ENCODE results near the gene HMGCS2.
A peak's percentile ranks its signal among the peaks of the same experiment; 100 is the strongest.

Gene HMGCS2

GRCh38 chr1:119752592-119752991 lies 16.1 kb downstream of the HMGCS2 start:
- no peak for DNase-seq

DNA sequence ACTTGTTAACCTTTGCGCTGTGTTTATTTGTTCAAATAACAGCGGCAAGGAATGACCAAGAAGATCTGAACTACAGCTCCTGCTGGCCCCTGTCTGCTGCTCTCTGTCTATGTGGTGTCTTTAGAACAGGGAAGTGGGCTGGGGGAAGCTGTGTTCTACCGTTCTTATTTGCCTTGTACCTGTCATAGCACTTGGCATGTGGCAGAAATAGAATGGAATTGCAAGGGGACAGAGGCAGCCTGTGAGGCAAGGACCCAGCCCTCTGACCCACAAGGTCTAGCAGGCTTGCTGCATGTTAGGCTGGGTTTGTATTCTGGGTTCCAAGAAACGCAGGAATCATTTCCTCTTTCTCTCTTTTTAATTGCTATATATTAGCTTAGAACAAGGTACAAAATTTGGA lies 20.7 kb downstream of the HMGCS2 start:
- no peak for DNase-seq

- no peak for DNase-seq
These were observed 21.3 kb downstream of the HMGCS2 start for GRCh38 chr1:119747451-119747850.

DNA sequence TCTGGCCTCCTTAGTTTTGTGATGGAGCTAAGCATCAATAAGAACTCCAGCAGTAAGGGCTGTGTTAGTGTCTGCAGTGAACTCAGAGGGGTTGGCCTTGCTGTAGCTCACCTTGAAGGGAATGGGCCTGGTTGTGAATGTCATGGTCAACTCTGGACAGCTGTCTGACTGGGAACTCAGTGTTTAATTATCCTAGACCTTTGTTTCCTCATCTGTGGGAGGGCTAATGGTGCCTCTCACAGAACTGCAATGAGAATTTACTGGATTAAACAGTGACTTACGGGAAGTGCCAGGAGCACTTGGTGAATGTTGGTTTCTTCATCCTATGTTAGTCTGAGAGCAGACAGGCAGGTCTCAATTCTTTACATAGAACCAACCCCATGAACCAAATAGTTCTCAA lies 23.7 kb downstream of the HMGCS2 start:
- DNase-seq = no peak

- DNase-seq = no peak
These were observed 24.1 kb downstream of the HMGCS2 start for GRCh38 chr1:119744598-119744942.

DNA sequence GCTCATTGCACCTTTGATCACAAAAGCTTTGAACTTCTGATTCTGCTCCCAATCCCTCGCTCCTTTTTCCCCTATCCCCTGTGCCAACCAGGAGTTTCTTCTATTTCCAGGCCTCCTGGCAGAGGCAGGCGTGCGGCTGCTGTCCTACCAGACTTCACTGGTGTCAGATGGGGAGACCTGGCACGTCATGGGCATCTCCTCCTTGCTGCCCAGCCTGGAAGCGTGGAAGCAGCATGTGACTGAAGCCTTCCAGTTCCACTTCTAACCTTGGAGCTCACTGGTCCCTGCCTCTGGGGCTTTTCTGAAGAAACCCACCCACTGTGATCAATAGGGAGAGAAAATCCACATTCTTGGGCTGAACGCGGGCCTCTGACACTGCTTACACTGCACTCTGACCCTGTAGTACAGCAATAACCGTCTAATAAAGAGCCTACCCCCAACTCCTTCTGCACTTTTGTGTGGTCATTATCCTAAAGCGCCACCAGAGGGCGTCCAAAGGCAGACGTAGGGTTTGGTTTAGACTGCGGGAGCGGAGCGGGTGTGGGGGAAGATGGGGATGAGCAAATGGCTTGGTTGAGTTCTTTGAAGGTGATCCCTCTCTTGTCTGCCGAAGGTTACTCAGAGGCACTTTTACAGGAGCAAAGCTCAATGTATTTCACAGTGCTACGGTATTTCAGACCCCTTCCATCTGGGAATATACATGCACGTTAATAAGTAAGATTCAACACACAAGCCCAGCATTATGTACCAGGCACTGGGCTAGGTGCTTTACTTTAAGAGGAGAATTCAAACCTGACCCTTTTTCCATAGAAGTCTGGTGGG lies 24.7 kb downstream of the HMGCS2 start:
- peak; percentile 73 for DNase-seq

- DNase-seq = no peak
These were observed 25.4 kb downstream of the HMGCS2 start for GRCh38 chr1:119743308-119743707.

DNA sequence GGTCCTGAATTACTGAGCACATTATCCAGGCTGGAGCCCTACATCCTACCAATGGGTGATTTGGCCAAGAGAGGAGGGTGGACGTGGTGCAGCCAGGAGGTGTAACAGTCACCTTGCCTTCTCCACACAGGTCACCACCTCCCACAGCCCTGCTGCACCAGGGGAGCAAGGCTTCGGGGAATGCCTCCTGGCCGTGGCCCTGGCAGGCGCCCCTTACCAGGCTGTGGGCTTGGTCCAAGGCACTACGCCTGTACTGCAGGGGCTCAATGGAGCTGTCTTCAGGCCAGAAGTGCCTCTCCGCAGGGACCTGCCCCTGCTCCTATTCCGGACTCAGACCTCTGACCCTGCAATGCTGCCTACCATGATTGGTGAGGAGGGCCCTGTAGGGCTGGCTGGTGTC lies 26.0 kb downstream of the HMGCS2 start:
- no peak for DNase-seq

DNA sequence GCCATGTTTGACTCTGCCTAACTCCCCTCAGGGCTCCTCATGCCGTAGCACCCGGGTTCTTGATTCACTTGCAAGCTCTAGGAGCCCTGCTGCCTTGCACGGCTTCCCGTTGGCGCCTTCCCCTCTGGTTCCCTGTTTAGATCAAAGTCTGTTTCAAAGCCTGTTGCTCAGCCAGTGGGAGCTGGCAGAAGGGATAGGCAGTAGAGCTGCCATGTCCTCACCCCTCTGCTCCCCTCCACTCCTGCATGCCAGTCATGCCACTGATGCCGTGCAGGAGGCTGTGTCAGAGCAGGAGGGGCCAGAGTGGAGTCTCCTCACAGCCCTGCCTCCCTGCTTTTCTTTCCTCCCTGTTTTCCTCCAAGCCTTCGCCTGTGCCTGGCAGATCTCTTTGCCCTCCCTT lies 26.5 kb downstream of the HMGCS2 start:
- peak; percentile 51 for DNase-seq

DNA sequence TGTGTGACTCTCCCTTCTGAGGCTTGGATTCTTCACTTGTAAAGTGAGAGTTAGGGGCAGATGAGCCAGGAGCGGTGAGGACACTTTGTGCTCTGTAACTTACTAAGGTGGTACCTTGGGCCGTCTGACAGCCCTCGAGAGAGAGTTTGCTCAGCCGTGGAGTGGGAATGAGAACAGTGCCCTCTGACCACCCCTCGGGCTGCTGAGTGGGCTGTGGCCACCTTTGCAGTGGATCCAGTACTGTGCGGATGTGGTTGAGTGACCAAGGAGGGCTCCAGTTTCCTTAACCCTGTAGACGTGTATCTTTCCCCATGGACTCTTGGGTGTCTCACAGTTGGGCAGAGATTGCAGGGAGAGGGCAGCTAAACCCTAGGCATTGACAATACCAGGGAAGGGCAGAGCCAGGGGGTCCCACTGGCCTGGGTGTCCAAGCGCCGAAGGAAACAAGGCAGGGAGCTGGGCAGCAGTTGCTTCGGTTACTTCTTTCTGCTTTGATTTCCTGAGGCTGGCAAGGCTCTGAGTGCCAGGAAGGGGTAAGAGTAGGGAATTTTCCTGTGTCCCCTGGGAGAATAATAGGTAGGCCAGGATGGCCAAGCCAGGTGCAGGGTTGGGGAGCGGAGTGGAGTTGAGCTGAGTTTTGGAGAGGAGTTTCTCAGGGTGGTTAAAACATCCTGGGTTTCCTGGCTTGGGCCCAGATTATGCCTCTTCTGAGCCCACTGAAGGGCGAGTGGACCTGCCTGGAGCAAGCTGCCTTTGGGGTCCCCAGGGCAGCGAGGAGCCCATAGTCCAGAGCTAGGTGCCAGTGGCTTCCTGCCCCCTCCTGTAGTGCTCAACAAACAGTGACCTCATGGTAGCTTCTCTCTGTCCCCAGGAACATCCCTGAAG lies 27.6 kb downstream of the HMGCS2 start:
- no peak for DNase-seq

DNA sequence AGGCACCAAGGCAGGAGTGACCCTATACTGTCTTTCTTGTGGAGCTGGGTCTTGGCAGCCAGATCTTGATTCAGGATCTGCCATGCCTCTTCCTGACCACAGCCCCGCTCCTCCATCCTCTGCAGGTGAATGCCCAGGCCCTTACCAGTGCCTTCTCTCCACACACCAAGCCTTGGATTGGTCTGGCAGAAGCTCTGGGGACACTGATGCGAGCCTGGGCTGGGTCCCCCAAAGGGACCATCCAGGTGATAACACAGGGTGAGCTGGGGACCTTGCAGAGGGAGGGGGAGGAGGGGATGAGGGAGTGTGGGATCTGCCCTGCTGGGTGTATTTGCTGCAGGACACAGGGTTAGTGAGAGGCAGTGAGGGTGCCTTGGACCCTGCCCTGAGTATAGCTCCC lies 28.4 kb downstream of the HMGCS2 start:
- DNase-seq = no peak

DNA sequence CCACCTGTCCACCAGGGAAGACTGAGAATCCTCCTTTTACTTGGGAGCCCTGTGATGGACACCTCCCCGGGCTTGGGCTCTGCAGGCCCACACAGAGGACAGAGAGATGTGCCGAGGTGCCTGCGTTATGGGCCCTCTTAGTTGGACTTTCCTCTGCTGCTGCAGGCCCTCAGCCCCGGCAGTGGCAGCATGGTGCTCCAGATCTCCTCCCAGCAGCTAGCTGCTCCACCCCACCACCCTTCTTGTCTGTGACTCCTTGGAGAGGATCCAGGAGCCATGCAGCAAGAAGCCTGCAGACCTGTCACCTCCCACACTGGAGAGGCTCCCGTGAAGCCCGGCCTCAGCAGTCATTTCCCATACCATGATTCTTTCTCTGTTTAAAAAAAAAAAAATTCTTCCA lies 29.6 kb downstream of the HMGCS2 start:
- DNase-seq = no peak

DNA sequence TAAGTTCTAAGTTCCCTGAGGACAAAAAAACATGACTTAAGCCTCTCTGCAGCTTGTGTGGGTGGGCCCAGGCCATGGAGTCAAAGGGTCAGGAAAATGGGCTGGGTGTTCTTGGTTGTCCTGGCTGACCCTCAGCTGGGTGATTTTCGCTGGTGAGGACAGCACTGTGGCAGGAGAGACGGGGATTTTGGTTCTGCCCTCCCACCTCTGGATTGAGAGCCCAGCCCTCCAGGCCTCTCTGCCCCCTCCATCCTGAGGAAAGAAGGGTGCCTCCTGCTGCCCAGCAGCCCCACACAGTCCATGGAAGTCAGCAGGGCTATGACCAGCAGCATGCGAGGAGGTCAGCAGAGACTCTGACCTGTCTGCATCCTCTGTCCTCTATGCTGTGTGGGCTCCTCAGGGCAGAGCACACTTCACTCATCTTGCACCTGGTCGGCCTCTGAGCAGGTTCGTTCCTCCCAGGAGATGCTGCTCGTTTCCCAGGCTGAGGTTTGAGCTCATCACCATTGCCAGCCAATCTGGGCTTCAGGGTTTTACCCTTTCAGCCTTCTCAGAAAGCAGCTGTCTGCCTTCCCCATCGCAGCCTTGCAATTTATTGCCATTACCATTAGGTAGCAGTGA lies 30.5 kb downstream of the HMGCS2 start:
- no peak for DNase-seq

DNA sequence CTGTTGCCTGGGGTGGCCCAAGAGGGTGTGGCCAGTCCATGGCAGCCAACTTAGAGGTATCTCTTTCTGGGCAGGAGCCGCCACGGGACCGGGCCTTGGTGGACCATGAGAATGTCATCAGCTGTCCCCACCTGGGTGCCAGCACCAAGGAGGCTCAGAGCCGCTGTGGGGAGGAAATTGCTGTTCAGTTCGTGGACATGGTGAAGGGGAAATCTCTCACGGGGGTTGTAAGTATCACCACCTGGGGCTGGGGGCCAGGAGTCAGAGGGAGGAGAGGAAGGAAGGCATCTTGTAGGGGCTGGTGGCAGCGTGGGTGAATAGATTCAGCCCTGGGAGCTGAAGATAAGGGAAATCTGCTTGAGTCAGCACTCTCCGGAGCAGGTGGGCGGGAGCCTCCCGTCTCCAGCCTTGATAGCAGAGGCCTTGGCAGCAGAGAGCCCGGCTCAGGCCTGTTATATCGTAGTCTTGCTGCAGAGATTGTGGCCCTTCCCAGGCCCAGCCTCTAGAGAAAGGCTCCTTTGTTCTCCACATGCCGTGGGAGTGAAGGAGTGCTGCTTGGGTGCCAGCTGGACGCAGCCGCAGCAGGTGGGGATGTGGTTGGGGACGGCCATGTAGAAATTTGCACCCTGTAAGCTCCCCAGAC lies 31.5 kb downstream of the HMGCS2 start:
- DNase-seq = no peak

GRCh38 chr1:119736649-119737039 lies 32.1 kb downstream of the HMGCS2 start:
- DNase-seq = no peak

DNA sequence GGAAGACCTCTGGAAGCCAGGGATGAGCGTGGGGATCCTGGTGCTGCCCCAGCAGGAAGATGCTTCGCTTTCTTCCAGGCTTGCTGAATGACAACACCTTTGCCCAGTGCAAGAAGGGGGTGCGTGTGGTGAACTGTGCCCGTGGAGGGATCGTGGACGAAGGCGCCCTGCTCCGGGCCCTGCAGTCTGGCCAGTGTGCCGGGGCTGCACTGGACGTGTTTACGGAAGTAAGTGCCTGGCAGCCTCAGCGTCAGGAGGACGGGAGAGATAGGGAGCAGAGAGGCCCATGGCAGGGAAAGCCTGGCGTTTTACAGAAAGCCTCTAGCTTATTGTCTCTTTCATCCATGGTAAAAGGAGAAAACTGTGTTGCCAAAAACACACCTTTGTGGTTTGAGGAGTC lies 33.5 kb downstream of the HMGCS2 start:
- no peak for DNase-seq

GRCh38 chr1:119733754-119734153 lies 35.0 kb downstream of the HMGCS2 start:
- DNase-seq = no peak

DNA sequence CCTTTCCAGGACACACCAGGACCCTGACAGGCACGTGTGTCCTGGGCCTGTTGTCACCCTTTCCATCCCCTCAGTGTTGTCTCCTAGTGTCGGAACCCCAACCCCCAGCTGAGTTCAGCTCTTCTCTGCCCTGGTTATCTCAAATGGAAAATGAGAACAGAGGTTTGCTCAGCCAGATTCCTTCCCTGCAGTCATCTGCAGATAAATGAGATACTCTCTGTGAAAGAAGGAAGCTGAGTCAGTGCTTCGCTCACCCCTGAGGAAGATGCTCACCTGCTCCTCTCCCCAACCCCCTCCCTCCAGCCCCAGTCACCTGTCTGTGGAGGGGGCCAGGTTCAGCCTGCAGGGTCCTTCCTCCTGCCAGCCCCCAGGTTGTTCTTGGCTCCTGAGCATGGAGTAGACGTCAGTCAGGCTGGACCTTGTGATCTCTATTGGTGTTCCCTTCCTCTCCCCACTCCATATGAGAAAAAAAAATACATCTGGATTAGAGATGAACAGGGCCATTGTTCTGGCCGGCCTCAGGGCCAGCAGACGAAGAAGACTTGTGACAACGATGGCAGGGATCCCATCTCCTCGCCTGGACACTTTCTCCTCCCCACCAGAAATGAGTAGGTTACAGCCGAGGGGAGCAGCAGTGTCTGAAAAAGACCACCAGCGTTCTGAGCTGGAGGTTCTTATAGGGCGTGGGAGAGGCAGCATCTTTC lies 36.1 kb downstream of the HMGCS2 start:
- no peak for DNase-seq

GRCh38 chr1:119731741-119732430 lies 36.8 kb downstream of the HMGCS2 start:
- no peak for DNase-seq

DNA sequence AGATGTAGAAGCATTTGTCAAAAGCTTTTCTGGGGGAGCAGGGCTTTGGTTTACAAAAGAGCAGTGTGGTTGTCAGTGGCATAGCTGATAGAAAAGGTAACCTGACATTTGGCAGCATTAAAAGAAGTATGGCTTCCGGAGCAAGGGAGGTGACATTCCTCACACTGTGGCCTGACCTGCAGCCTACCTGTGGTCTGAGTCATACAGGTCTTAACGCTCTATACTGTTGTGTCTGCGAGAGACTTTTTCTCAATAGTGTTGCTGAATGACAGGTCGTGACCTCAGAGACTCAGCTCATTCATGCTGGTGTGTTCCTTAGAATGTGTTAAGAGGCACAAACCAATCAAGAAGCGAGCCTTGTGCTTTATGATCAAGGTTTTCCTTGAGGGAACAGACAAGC lies 37.6 kb downstream of the HMGCS2 start:
- no peak for DNase-seq

GRCh38 chr1:119729044-119729443 lies 39.7 kb downstream of the HMGCS2 start:
- no peak for DNase-seq

DNA sequence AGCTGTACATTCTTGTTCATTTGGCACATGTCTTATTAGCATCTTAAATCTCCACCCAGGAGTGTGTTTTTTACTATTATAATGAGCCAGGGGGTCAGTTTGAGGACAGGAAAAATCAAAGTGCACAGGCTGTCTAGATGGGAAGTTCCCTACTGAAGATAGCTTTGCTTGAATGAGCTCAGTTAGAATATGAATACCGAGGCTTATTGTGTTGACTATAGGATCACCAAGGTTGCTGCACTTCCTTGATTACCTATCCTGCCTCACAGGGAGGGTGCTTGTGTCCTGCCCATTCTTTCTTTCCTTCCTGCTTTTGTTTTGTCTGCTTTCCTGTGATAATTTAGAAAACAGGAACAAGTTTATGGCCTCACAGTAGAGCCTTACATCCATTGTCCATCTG lies 40.7 kb downstream of the HMGCS2 start:
- no peak for DNase-seq

Data from fibroblast of skin of back (primary cell).